Measurements from ENCODE around the gene PTBP1.
"Not testable (repeated sequence)": the region's sequence is repeated elsewhere in the genome, so short reads cannot be mapped to it uniquely, and the experiment has no call there.

PTBP1 gene

GRCh38 chr19:853614-854220 lies 56.5 kb downstream of the PTBP1 start:
- not testable (repeated sequence) for DNase-seq (ENCODE audit: low read depth)

- DNase-seq (ENCODE audit: low read depth): no peak
Measured at GRCh38 chr19:854549-854948, 57.3 kb downstream of the PTBP1 start.

- no peak for DNase-seq (ENCODE audit: low read depth)
Measured at GRCh38 chr19:855142-855541, 57.9 kb downstream of the PTBP1 start.

- DNase-seq (ENCODE audit: low read depth): no peak
Measured at GRCh38 chr19:855566-856120, 58.4 kb downstream of the PTBP1 start.

GRCh38 chr19:858284-858683 lies 61.0 kb downstream of the PTBP1 start:
- no peak for DNase-seq (ENCODE audit: low read depth)

GRCh38 chr19:858868-859843 lies 61.9 kb downstream of the PTBP1 start, which contains the start of gene CFD:
Gene CFD (plus strand): TSS chr19:859664. CDS start chr19:859690, 26 bp downstream.
- DNase-seq (ENCODE audit: low read depth): no peak

GRCh38 chr19:861141-861755 lies 64.0 kb downstream of the PTBP1 start:
- DNase-seq (ENCODE audit: low read depth): no peak

Measured in T follicular helper cell (primary cell).